Hepatocyte (in vitro differentiated cells): ENCODE results near the gene OLR1. TPM values are rescaled to one million over a fixed set of nuclear protein-coding genes. Genes with fewer than 3 reads are reported as not detected.

Experiments used
- DNase-seq: peaks from one replicate; pipeline ENCODE4 v3.0.0-alpha.2; 2016; ENCODE audit warnings: low spot score
- H2AFZ ChIP-seq: fragments of 200-600 bp; sonication (generic); 2 replicates; pipeline ENCODE4 v1.6.0; 2016; ENCODE audit warnings: antibody characterized with exemption, mild to moderate bottlenecking
- H3K27ac ChIP-seq: fragments of 200-600 bp; sonication (generic); 2 replicates; pipeline ENCODE4 v1.5.1; 2016; ENCODE audit warnings: mild to moderate bottlenecking
- H3K27me3 ChIP-seq: fragments of 200-600 bp; sonication (generic); 2 replicates; pipeline ENCODE4 v1.6.1; 2016
- H3K36me3 ChIP-seq: fragments of 200-600 bp; sonication (generic); replicated peaks from 2 replicates; pipeline ENCODE4 v1.5.1; 2016; ENCODE audit warnings: low read depth; ENCODE audit not compliant: insufficient read depth
- H3K4me1 ChIP-seq: fragments of 200-600 bp; sonication (generic); 2 replicates; pipeline ENCODE4 v1.5.1; 2016; ENCODE audit warnings: mild to moderate bottlenecking, moderate library complexity; ENCODE audit not compliant: insufficient read depth
- H3K4me2 ChIP-seq: fragments of 200-600 bp; sonication (generic); 2 replicates; pipeline ENCODE4 v1.6.0; 2016
- H3K4me3 ChIP-seq: fragments of 200-600 bp; sonication (generic); 2 replicates; pipeline ENCODE4 v1.5.1; 2016; ENCODE audit warnings: mild to moderate bottlenecking
- H3K79me2 ChIP-seq: fragments of 200-600 bp; sonication (generic); 2 replicates; pipeline ENCODE4 v1.6.0; 2017; ENCODE audit warnings: mild to moderate bottlenecking
- H3K9me2 ChIP-seq: fragments of 200-600 bp; sonication (generic); replicated peaks from 2 replicates; pipeline ENCODE4 v1.6.0; 2017; ENCODE audit warnings: mild to moderate bottlenecking; ENCODE audit not compliant: insufficient read depth
- H3K9me3 ChIP-seq: fragments of 200-600 bp; sonication (generic); 2 replicates; pipeline ENCODE4 v1.5.1; 2016; ENCODE audit warnings: low read depth, mild to moderate bottlenecking
- H4K20me1 ChIP-seq: fragments of 200-600 bp; sonication (generic); 2 replicates; pipeline ENCODE4 v1.6.0; 2016; ENCODE audit warnings: mild to moderate bottlenecking; ENCODE audit not compliant: insufficient read depth, poor library complexity, severe bottlenecking
- EZH2 ChIP-seq: fragments of 200-600 bp; sonication (generic); IDR thresholded peaks from 2 replicates; pipeline ENCODE4 v1.6.1; 2016; ENCODE audit warnings: antibody characterized with exemption, mild to moderate bottlenecking, borderline replicate concordance
- EZH2phosphoT487 ChIP-seq: fragments of 200-600 bp; sonication (generic); IDR thresholded peaks from one replicate; pipeline ENCODE4 v1.6.1; 2018; ENCODE audit warnings: antibody characterized with exemption, mild to moderate bottlenecking, low read depth, moderate library complexity; ENCODE audit not compliant: unreplicated experiment, severe bottlenecking
- WGBS: methylation state at CpG from one replicate; pipeline ENCODE4 v1.1.6; 2016; ENCODE audit warnings: low lambda C conversion rate; ENCODE audit errors: missing lambda C conversion rate; 5-methylcytosine and 5-hydroxymethylcytosine counted together
- polyA plus RNA-seq: library from polyadenylated mRNA; unstranded; fragments of >200 nt; fragmentation: Nextera tagmentation; extraction: Ambion mirVana; gene quantifications from 2 replicates; pipeline ENCODE4 v1.2.1, GENCODE V29; 2016
- total RNA-seq: library from RNA; depleted of rRNA; stranded (reverse); fragments of >200 nt; gene quantifications from 2 replicates; pipeline ENCODE4 v1.2.3, GENCODE V29; 2014
- TF ChIP-seq, protein P1 (sequence below): fragments of 200-600 bp; sonication (generic); IDR thresholded peaks from 2 replicates; pipeline ENCODE4 v1.5.1; 2016; ENCODE audit warnings: antibody characterized with exemption, mild to moderate bottlenecking; ENCODE audit not compliant: poor library complexity

Gene OLR1
- total and polyA plus RNA-seq, 2 experiments from 2014 or later, result 6.4 to 15.1 TPM

DNA sequence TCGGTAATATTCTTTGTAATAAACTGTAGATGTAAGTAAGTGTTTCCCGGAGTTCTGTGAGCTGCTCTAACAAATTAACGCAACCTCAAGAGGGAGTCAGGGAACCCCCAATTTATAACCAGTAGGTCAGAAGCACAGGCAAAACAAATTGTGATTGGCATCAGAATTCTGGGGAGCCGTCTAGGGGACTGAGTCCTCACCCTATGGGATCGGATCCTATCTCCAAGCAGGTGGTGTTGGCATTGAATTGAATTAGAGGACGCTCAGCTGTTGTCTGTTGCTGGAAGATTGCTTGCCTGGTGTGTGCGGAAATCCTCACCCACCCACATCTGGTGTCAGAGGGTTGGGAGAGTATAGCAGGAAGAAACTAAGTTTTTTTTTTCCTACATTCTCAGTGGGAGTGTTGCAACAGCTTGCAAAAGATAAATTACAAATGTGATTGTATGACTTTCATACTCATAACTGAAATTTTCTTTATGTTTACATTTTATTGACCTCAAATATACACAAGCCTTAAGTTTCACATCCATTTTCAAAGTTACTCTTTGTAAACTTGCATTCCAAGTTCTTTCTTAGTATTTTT lies 12.4 kb upstream of the OLR1 start:
- H3K79me2 ChIP-seq, result no peaks in the 10 kb centered on the region
- DNase-seq, result peak; percentile 17
- no peaks in the 10 kb centered on the region for H3K9me2 ChIP-seq
- no peak overlapping the region for H3K4me2 ChIP-seq
- no peak overlapping the region for H2AFZ ChIP-seq
- H4K20me1 ChIP-seq, result no peaks in the 10 kb centered on the region
- WGBS, result 83% methylated on average over 7 of the region's 7 CpGs
- H3K4me3 ChIP-seq, result no peak overlapping the region
- H3K27me3 ChIP-seq, result no peaks in the 10 kb centered on the region
- H3K4me1 ChIP-seq, result no peaks in the 10 kb centered on the region
- H3K36me3 ChIP-seq, result no peaks in the 10 kb centered on the region
- TF ChIP-seq, protein P1, sequence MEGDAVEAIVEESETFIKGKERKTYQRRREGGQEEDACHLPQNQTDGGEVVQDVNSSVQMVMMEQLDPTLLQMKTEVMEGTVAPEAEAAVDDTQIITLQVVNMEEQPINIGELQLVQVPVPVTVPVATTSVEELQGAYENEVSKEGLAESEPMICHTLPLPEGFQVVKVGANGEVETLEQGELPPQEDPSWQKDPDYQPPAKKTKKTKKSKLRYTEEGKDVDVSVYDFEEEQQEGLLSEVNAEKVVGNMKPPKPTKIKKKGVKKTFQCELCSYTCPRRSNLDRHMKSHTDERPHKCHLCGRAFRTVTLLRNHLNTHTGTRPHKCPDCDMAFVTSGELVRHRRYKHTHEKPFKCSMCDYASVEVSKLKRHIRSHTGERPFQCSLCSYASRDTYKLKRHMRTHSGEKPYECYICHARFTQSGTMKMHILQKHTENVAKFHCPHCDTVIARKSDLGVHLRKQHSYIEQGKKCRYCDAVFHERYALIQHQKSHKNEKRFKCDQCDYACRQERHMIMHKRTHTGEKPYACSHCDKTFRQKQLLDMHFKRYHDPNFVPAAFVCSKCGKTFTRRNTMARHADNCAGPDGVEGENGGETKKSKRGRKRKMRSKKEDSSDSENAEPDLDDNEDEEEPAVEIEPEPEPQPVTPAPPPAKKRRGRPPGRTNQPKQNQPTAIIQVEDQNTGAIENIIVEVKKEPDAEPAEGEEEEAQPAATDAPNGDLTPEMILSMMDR, result no peak
- TF ChIP-seq EZH2, result no peak
- TF ChIP-seq EZH2phosphoT487, result no peak
- H3K9me3 ChIP-seq, result no peaks in the 10 kb centered on the region
- peak overlapping the region; percentile 14 for H3K27ac ChIP-seq

- Histone ChIP-seq H3K4me1 (no peaks in the 10 kb centered on the region), H2AFZ (no peak overlapping the region), H3K36me3 (no peaks in the 10 kb centered on the region), H3K79me2 (no peaks in the 10 kb centered on the region), H4K20me1 (no peaks in the 10 kb centered on the region), H3K4me2 (no peak overlapping the region), H3K9me2 (no peaks in the 10 kb centered on the region), H3K4me3 (no peak overlapping the region), H3K27ac (peak overlapping the region; percentile 33), H3K9me3 (no peaks in the 10 kb centered on the region), H3K27me3 (no peaks in the 10 kb centered on the region)
- peak; percentile 32 for DNase-seq
- WGBS, result 56% methylated on average over 5 of the region's 5 CpGs
- TF ChIP-seq, protein P1, result no peak
- no peak for TF ChIP-seq EZH2
These were observed 10.6 kb upstream of the OLR1 start for GRCh38 chr12:10182354-10183049.

DNA sequence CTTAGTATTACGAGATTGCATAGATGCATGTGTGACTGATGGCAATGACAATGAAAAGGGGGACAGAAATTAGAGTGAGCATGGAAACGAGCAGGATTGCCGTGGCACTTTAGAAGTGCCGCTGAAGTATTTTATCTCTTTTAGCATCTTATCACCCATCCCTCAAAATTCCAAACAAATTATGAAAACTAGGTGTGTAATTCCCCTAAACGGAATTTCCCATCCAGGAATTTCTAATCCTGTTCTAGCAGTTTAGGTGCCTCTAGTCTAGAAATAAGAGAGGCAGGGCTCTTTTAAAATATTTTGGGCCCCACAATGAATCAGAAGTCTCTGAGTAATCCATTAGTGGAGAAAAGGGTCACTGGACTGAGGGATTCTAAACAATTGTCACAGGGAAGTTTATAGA lies 7.8 kb upstream of the OLR1 start:
- Histone ChIP-seq H2AFZ (no peak overlapping the region), H3K4me3 (no peak overlapping the region), H4K20me1 (no peaks in the 10 kb centered on the region), H3K79me2 (no peaks in the 10 kb centered on the region), H3K4me1 (no peaks in the 10 kb centered on the region), H3K9me2 (no peaks in the 10 kb centered on the region), H3K4me2 (no peak overlapping the region), H3K27me3 (no peaks in the 10 kb centered on the region), H3K27ac (no peak overlapping the region), H3K9me3 (no peaks in the 10 kb centered on the region), H3K36me3 (no peaks in the 10 kb centered on the region)
- TF ChIP-seq EZH2phosphoT487, result no peak
- TF ChIP-seq, protein P1, result no peak
- no peak for TF ChIP-seq EZH2
- WGBS, result 58% methylated on average over 5 of the region's 5 CpGs
- DNase-seq, result no peak
